K562 (cell line): ENCODE data around the gene ATP2B1. TPM values are rescaled to one million over a fixed set of nuclear protein-coding genes. Genes with fewer than 3 reads are reported as not detected.

Source experiments
- CEBPG ChIP-seq, 3 experiments: fragments of 200-800 bp in 1 of 3; sonication (Bioruptor generic) in 1 of 3; sonication (generic) in 1 of 3; formaldehyde crosslinking in 1 of 3; IDR thresholded peaks in 2 of 3; conservative IDR thresholded peaks in 1 of 3; 2 replicates each; pipeline versions ENCODE4 v1.6.1 to v1.8.0; 2016 to 2022; ENCODE audit warnings: missing compliant biosample characterization in 2 of 3, missing genetic modification characterization in 2 of 3, mild to moderate bottlenecking in 1 of 3, missing genetic modification reagents in 1 of 3
- FOSL1 ChIP-seq: fragments of 200-800 bp; sonication (Bioruptor generic); conservative IDR thresholded peaks from 2 replicates; pipeline ENCODE4 v1.6.1; 2016; ENCODE audit warnings: missing genetic modification characterization, missing compliant biosample characterization
- PML ChIP-seq: IDR thresholded peaks from 2 replicates; pipeline ENCODE4 v1.6.1; 2012; ENCODE audit warnings: low read length, inconsistent platforms
- RB1 ChIP-seq: fragments of 450-650 bp; IDR thresholded peaks from 2 replicates; pipeline ENCODE4 v1.6.1; 2017; ENCODE audit warnings: low read depth, mild to moderate bottlenecking
- SMARCB1 ChIP-seq: IDR thresholded peaks from 2 replicates; pipeline ENCODE4 v1.6.1; 2011; ENCODE audit warnings: improper control_type of control experiment, low read depth; ENCODE audit not compliant: insufficient read length
- ZBTB40 ChIP-seq, 2 experiments: fragments of 450-650 bp in 1 of 2; sonication (generic) in 1 of 2; formaldehyde crosslinking in 1 of 2; IDR thresholded peaks; 2 replicates each; pipeline versions ENCODE4 v1.7.1 to v1.9.0; 2016 to 2022; ENCODE audit warnings: inconsistent platforms in 1 of 2, mild to moderate bottlenecking in 1 of 2, missing genetic modification reagents in 1 of 2
- ZNF586 ChIP-seq: fragments of 450-650 bp; formaldehyde crosslinking; conservative IDR thresholded peaks from 2 replicates; pipeline ENCODE4 v1.4.0; 2020; ENCODE audit warnings: mild to moderate bottlenecking, moderate library complexity
- polyA plus RNA-seq, 8 experiments: library from polyadenylated mRNA; depleted of rRNA in 4 of 8; stranded (reverse) in 5 of 8; unstranded in 3 of 8; fragments of >200 nt; fragmentation: Nextera tagmentation in 2 of 8; fragmentation: Illumina TruSeq in 1 of 8; extraction: Ambion mirVana in 2 of 8; extraction: Trizol in 1 of 8; gene quantifications; 2 replicates each; pipeline versions ENCODE4 v1.2.1 to v1.2.3, GENCODE V29; 2011 to 2014; ENCODE audit warnings: inconsistent platforms in 1 of 8, missing spikeins in 1 of 8
- total RNA-seq, 7 experiments: library from RNA; depleted of rRNA in 6 of 7; stranded (reverse); fragments of >200 nt in 6 of 7; fragmentation: Illumina TruSeq in 2 of 7; extraction: Trizol in 2 of 7; gene quantifications; 2 replicates each; pipeline versions ENCODE4 v1.2.1 to v1.2.3, GENCODE V29; 2011 to 2021; ENCODE audit warnings: low replicate concordance in 1 of 7

The ATP2B1 gene
- total and polyA plus RNA-seq, 9 of the 15 experiments (the other 6 are each of a cell fraction or from before 2014, with no cell fraction given) = 8.6 to 39.0 (median 27.8) TPM

- TF ChIP-seq ZBTB40 (IDR thresholded peaks at IDR 0.05) = no peak
- no peak for TF ChIP-seq ZBTB40 (CRISPR knock-in tag; IDR thresholded peaks at IDR 0.05)
- TF ChIP-seq RB1 = no peak
- TF ChIP-seq ZNF586 (CRISPR knock-in tag) = no peak
- TF ChIP-seq SMARCB1 = no peak
- TF ChIP-seq CEBPG (CRISPR knock-in tag; IDR thresholded peaks at IDR 0.05) = no peak
- peak; percentile 74 to 95 for TF ChIP-seq CEBPG (tag; conservative IDR thresholded peaks at IDR 0.05 in 1 of 2, IDR thresholded peaks at IDR 0.05 in 1 of 2)
- TF ChIP-seq FOSL1 (tag) = no peak
- no peak for TF ChIP-seq PML
- TF ChIP-seq, all 486 proteins: peak for 3
Measured at GRCh38 chr12:89686311-89686710, 22.3 kb downstream of the ATP2B1 start (continued).
